GM06990 (cell line): ENCODE measurements around the gene RHOH.

ENCODE experiments used
- DNase-seq: peaks from one replicate; pipeline ENCODE4 v3.0.0-alpha.2; 2011; ENCODE audit not compliant: insufficient read length; ENCODE audit errors: extremely low read depth
- H3K27me3 ChIP-seq: replicated peaks from 2 replicates; pipeline ENCODE4 v1.6.0; 2011; ENCODE audit warnings: low read length; ENCODE audit not compliant: control insufficient read depth, insufficient read depth
- H3K36me3 ChIP-seq: 2 replicates; pipeline ENCODE4 v1.5.1; 2011; ENCODE audit warnings: low read length; ENCODE audit not compliant: control insufficient read depth, insufficient read depth
- H3K4me3 ChIP-seq: replicated peaks from 2 replicates; pipeline ENCODE4 v1.5.1; 2011; ENCODE audit warnings: low read depth, mild to moderate bottlenecking, control low read depth, low read length
- CTCF ChIP-seq: IDR thresholded peaks from 2 replicates; pipeline ENCODE4 v1.5.1; 2011; ENCODE audit warnings: low read length, control low read depth, mild to moderate bottlenecking, inconsistent platforms; ENCODE audit not compliant: insufficient read depth, poor library complexity, severe bottlenecking

The RHOH gene

GRCh38 chr4:40160258-40160657 is 36.6 kb upstream of the RHOH start:
- no peak overlapping the region for H3K4me3 ChIP-seq
- H3K36me3 ChIP-seq = no peaks in the 10 kb centered on the region
- H3K27me3 ChIP-seq = no peaks in the 10 kb centered on the region
- TF ChIP-seq CTCF = no peak
- no peak for DNase-seq

GRCh38 chr4:40164459-40164858 is 32.4 kb upstream of the RHOH start:
- H3K4me3 ChIP-seq = no peak overlapping the region
- no peaks in the 10 kb centered on the region for H3K27me3 ChIP-seq
- no peaks in the 10 kb centered on the region for H3K36me3 ChIP-seq
- TF ChIP-seq CTCF = no peak
- DNase-seq = no peak

- Histone ChIP-seq H3K4me3 (no peak overlapping the region), H3K27me3 (no peaks in the 10 kb centered on the region), H3K36me3 (no peaks in the 10 kb centered on the region)
- DNase-seq = no peak
- TF ChIP-seq CTCF = no peak
These were observed 30.9 kb upstream of the RHOH start for GRCh38 chr4:40165916-40166315.

- DNase-seq = no peak
- Histone ChIP-seq H3K4me3 (no peak overlapping the region), H3K36me3 (no peaks in the 10 kb centered on the region), H3K27me3 (no peaks in the 10 kb centered on the region)
- no peak for TF ChIP-seq CTCF
These were observed 28.8 kb upstream of the RHOH start for GRCh38 chr4:40168070-40168469.

GRCh38 chr4:40170588-40170987 is 26.2 kb upstream of the RHOH start:
- Histone ChIP-seq H3K27me3 (no peaks in the 10 kb centered on the region), H3K36me3 (no peaks in the 10 kb centered on the region), H3K4me3 (no peak overlapping the region)
- TF ChIP-seq CTCF = no peak
- DNase-seq = no peak

- no peak for TF ChIP-seq CTCF
These were observed 23.4 kb upstream of the RHOH start for GRCh38 chr4:40173470-40173875.

More at GRCh38 chr4:40173470-40173875, 23.4 kb upstream of the RHOH start:
- Histone ChIP-seq H3K4me3 (no peak overlapping the region), H3K27me3 (no peaks in the 10 kb centered on the region), H3K36me3 (no peaks in the 10 kb centered on the region)
- no peak for DNase-seq
